ENCODE measurements around the gene PKDREJ. TPM values are rescaled to one million over a fixed set of nuclear protein-coding genes. Genes with fewer than 3 reads are reported as not detected.

The PKDREJ gene
- total RNA-seq, 4 donors from 2014 or later: 0.11 to 0.19 TPM; not detected in 2

DNA sequence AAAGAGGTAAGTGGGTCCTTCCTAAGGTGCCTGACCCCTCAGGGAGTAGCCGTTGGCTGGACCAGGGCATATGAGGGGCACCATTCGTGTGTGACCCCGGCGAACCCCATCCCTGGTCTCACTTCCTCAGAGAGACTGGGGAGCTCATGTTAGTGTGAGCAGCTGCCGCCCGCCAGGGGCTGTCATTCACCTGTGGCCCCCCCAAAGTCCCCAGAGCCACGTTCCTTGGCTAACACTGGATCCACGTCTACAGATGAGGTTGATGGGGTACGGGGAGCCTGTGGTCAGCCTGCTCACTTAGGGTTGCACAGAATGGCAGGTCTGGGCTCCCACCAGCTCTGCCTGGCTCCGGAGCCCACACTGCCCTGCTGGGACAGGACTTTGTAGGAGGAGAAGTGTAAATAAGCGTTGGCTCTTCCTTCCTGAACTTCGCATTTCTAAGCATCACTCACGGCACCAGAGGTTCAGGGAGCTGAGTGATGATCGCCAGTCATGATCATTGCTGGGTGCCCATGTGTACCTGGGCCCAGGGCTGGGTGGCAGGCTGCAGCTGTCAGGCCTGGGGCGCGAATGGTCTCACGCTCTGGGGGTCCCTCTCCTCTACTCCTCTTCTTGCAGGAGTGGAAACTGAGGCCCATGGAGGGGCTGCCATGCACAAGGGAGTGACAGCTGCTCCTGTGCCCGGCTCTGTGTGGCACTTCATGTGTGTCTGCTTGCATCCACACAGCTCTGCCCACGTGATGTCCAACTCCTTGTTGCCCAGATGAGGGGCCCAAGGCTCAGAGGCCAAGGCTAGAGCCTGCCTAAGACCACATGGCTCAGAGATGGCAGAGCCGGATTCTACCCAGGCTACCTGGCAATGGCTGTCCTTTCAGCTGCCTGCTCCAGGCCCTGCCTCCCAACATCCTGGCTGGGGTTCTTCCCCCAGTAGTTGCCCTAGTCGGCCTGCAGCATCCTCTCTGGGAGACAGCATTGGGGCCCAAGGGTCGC is 15.8 kb upstream of the PKDREJ start:
- Histone ChIP-seq H3K4me1 (peaks cover 0 to 21% (median 0%) of the 10 kb centered on the region in 3 donors), H3K9me3 (no peaks in the 10 kb centered on the region), H3K27ac (no peak overlapping the region), H3K27me3 (no peaks in the 10 kb centered on the region), H3K36me3 (peaks cover 8 to 100% (median 30%) of the 10 kb centered on the region in 3 donors), H3K4me3 (no peak overlapping the region)
- DNase-seq: no peak
- intact Hi-C loops (cut with DNase I): no loop called here
- 91 to 92% methylated on average over 6 to 9 of the region's 22 CpGs for WGBS, 2 donors
- TF ChIP-seq, protein P1, sequence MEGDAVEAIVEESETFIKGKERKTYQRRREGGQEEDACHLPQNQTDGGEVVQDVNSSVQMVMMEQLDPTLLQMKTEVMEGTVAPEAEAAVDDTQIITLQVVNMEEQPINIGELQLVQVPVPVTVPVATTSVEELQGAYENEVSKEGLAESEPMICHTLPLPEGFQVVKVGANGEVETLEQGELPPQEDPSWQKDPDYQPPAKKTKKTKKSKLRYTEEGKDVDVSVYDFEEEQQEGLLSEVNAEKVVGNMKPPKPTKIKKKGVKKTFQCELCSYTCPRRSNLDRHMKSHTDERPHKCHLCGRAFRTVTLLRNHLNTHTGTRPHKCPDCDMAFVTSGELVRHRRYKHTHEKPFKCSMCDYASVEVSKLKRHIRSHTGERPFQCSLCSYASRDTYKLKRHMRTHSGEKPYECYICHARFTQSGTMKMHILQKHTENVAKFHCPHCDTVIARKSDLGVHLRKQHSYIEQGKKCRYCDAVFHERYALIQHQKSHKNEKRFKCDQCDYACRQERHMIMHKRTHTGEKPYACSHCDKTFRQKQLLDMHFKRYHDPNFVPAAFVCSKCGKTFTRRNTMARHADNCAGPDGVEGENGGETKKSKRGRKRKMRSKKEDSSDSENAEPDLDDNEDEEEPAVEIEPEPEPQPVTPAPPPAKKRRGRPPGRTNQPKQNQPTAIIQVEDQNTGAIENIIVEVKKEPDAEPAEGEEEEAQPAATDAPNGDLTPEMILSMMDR (IDR thresholded peaks at IDR 0.05): no peak
- TF ChIP-seq POLR2A (IDR thresholded peaks at IDR 0.05): no peak

DNA sequence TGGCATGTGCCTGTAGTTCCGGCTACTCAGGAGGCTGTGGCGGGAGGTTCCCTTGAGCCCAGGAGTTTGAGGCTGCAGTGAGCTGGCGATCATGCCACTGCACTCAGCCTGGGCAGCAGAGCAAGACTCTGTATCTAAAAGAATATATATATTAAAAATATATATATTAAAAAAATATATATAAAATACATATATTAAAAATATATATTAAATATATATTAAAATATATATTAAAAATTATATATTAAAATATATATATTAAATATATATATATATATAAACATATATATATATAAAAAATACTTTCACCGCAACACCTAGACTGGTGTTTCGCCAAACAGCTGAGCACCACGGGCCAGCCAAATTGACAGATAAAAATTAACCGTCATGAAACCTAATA is 13.4 kb upstream of the PKDREJ start:
- no peaks in the 10 kb centered on the region for H3K27me3 ChIP-seq
- intact Hi-C loops (cut with DNase I): no loop called here
- 95 to 97% methylated on average over 7 of the region's 7 CpGs for WGBS, 2 donors
- no peaks in the 10 kb centered on the region for H3K9me3 ChIP-seq
- no peak overlapping the region for H3K27ac ChIP-seq
- no peak overlapping the region for H3K4me3 ChIP-seq
- DNase-seq: no peak
- H3K4me1 ChIP-seq: peaks cover 0 to 21% (median 0%) of the 10 kb centered on the region in 3 donors
- H3K36me3 ChIP-seq: peaks cover 17 to 100% (median 44%) of the 10 kb centered on the region in 3 donors
- no peak for TF ChIP-seq POLR2A (IDR thresholded peaks at IDR 0.05)
- TF ChIP-seq, protein P1 (IDR thresholded peaks at IDR 0.05): no peak

DNA sequence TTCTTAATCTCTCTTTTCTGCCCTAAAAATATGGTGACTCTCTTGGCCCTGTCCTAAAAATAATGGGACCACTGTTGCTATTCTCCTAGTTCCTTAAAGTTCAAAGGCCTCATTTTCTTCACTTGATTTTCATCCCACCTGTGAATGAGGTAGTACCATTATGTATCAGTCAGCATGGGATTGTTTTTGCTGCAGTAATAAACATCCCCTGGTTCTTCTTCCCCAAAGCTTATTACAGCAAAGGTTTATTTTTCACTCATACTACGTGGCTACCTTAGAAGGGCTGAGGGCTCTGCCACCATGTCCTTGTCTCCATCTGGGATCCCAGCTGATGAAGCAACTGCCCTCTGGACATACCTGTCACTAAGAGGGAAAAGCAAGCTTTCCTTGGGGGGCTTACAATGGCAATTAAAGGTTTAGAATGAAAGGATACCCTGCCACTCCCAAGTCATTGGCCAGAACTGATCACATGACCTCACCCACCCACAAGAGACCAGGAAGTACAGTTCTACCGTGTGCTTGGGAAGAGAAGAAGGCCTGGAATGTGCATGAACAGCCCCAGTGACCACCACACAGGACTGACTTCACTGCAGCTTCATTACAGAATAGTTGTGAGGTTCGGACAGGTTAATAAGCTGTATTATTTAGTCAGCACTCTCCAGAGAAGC is 12.4 kb upstream of the PKDREJ start:
- H3K27ac ChIP-seq: no peak overlapping the region
- intact Hi-C loops (cut with DNase I): no loop called here
- no peak for DNase-seq
- 76 to 78% methylated on average over 3 of the region's 3 CpGs for WGBS, 2 donors
- H3K36me3 ChIP-seq: peaks cover 17 to 96% (median 44%) of the 10 kb centered on the region in 3 donors
- H3K9me3 ChIP-seq: no peaks in the 10 kb centered on the region
- no peaks in the 10 kb centered on the region for H3K27me3 ChIP-seq
- H3K4me3 ChIP-seq: no peak overlapping the region
- TF ChIP-seq, protein P1 (IDR thresholded peaks at IDR 0.05): no peak
- no peak for TF ChIP-seq POLR2A (IDR thresholded peaks at IDR 0.05)
- H3K4me1 ChIP-seq: peaks cover 0 to 16% (median 0%) of the 10 kb centered on the region in 3 donors

DNA sequence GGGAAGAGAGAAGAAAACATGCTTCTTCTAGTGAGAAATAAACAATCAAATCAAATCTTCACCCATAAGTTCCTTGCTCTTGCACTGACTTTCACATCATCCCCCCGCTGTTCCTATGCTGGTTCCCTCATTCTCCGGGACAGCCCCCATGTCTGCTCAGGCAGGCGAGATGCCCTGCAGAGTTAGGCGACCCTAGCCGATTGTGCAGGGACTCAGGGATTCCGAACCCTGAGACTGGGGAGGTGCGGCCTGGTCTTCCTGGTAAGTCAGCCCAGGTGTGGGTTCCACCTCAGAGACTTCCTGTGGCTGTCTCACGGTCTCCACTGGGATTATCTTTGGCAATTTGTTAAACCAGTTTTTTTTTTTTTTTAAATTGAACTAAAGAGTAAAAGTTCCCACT is 11.2 kb upstream of the PKDREJ start:
- 90 to 94% methylated on average over 8 of the region's 8 CpGs for WGBS, 2 donors
- intact Hi-C loops (cut with DNase I): no loop called here
- no peaks in the 10 kb centered on the region for H3K27me3 ChIP-seq
- DNase-seq: no peak
- H3K27ac ChIP-seq: no peak overlapping the region
- TF ChIP-seq, protein P1 (IDR thresholded peaks at IDR 0.05): no peak
- no peak for TF ChIP-seq POLR2A (IDR thresholded peaks at IDR 0.05)
- H3K9me3 ChIP-seq: no peaks in the 10 kb centered on the region
- H3K36me3 ChIP-seq: peaks cover 17 to 84% (median 33%) of the 10 kb centered on the region in 3 donors
- H3K4me3 ChIP-seq: no peak overlapping the region
- peaks cover 0 to 11% (median 3%) of the 10 kb centered on the region in 3 donors for H3K4me1 ChIP-seq
